ENCODE results near the gene FRMPD3.
"Not testable (repeated sequence)": the region's sequence is repeated elsewhere in the genome, so short reads cannot be mapped to it uniquely, and the experiment has no call there.

The FRMPD3 gene

GRCh38 chrX:107448998-107449835 is at the start of gene FRMPD3:
TSS of gene FRMPD3 (plus strand) at chrX:107449652. CDS start at chrX:107526589, 76,937 bp downstream.
- FAIRE-seq = no peak

- no peak for FAIRE-seq
These were observed 28.9 kb upstream of the FRMPD3 start for GRCh38 chrX:107420571-107420970.

GRCh38 chrX:107421337-107421861 is 28.1 kb upstream of the FRMPD3 start:
- FAIRE-seq = no peak

GRCh38 chrX:107429090-107429489 is 20.4 kb upstream of the FRMPD3 start:
- no peak for FAIRE-seq

- FAIRE-seq = no peak
These were observed 9.3 kb upstream of the FRMPD3 start for GRCh38 chrX:107440187-107440586.

GRCh38 chrX:107440692-107441091 is 8.8 kb upstream of the FRMPD3 start:
- FAIRE-seq = no peak

- no peak for FAIRE-seq
These were observed 6.4 kb upstream of the FRMPD3 start for GRCh38 chrX:107442914-107443527.

GRCh38 chrX:107445146-107445545 is 4.3 kb upstream of the FRMPD3 start:
- FAIRE-seq = no peak

- FAIRE-seq = no peak
These were observed 3.8 kb upstream of the FRMPD3 start for GRCh38 chrX:107445631-107446030.

- no peak for FAIRE-seq
These were observed 1.8 kb upstream of the FRMPD3 start for GRCh38 chrX:107447642-107448041.

GRCh38 chrX:107448625-107448997 is 841 bp upstream of the FRMPD3 start:
- no peak for FAIRE-seq

- FAIRE-seq = no peak
These were observed 1.5 kb downstream of the FRMPD3 start for GRCh38 chrX:107450823-107451509.

GRCh38 chrX:107451731-107452130 is 2.3 kb downstream of the FRMPD3 start:
- FAIRE-seq = no peak

GRCh38 chrX:107452581-107452980 is 3.1 kb downstream of the FRMPD3 start:
- FAIRE-seq = no peak

- no peak for FAIRE-seq
These were observed 4.8 kb downstream of the FRMPD3 start for GRCh38 chrX:107454302-107454701.

GRCh38 chrX:107457289-107457688 is 7.8 kb downstream of the FRMPD3 start:
- FAIRE-seq = no peak

GRCh38 chrX:107465932-107466620 is 16.6 kb downstream of the FRMPD3 start:
- FAIRE-seq = no peak

GRCh38 chrX:107467271-107467670 is 17.8 kb downstream of the FRMPD3 start:
- FAIRE-seq = no peak

- FAIRE-seq = no peak
These were observed 20.7 kb downstream of the FRMPD3 start for GRCh38 chrX:107470198-107470597.

GRCh38 chrX:107470971-107471370 is 21.5 kb downstream of the FRMPD3 start:
- no peak for FAIRE-seq

- FAIRE-seq = not testable (repeated sequence)
These were observed 22.0 kb downstream of the FRMPD3 start for GRCh38 chrX:107471420-107471819.

- no peak for FAIRE-seq
These were observed 28.0 kb downstream of the FRMPD3 start for GRCh38 chrX:107477406-107477805.

GRCh38 chrX:107480272-107480671 is 30.8 kb downstream of the FRMPD3 start:
- FAIRE-seq = no peak
